Breast epithelium (tissue), 3 donors: ENCODE data around the gene MALAT1.

Experiments
- POLR2A ChIP-seq: fragments of 450-650 bp; IDR thresholded peaks from one replicate; pipeline ENCODE4 v1.6.1; 2016; ENCODE audit warnings: antibody characterized with exemption, mild to moderate bottlenecking, moderate library complexity
- TF ChIP-seq, protein P1 (sequence below), 3 donors: fragments of 450-650 bp; IDR thresholded peaks; one replicate each; pipeline ENCODE4 v1.5.1; 2016 to 2017; ENCODE audit warnings: antibody characterized with exemption in 3 of 3, mild to moderate bottlenecking in 3 of 3, moderate library complexity in 3 of 3

DNA sequence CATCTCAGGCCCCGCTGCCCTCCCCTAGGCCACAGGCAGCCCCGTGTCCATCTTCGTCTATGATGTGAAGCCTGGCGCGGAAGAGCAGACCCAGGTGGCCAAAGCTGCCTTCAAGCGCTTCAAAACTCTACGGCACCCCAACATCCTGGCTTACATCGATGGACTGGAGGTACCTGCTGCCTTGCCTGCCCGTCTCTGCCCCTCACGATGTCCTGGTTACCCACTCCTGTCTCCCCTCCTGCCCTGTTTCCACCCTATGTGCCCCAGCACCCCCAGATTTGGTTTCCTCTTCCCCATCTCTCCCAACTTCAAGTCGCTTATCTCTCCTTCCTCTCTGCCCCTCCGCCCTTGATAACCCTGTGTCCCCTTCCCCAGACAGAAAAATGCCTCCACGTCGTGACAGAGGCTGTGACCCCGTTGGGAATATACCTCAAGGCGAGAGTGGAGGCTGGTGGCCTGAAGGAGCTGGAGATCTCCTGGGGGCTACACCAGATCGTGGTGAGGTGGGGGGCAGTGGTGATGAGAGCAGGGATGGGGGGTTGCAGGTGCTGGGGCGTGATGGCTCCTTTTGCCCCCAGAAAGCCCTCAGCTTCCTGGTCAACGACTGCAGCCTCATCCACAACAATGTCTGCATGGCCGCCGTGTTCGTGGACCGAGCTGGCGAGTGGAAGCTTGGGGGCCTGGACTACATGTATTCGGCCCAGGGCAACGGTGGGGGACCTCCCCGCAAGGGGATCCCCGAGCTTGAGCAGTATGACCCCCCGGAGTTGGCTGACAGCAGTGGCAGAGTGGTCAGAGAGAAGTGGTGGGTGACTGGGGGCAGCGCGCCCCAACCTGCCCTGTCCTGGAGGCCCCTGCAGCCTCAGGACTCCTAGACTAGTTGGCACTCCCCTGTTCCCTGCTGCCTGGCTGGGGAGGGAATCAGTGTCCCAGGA is 27.0 kb downstream of the MALAT1 start:
- TF ChIP-seq, protein P1, sequence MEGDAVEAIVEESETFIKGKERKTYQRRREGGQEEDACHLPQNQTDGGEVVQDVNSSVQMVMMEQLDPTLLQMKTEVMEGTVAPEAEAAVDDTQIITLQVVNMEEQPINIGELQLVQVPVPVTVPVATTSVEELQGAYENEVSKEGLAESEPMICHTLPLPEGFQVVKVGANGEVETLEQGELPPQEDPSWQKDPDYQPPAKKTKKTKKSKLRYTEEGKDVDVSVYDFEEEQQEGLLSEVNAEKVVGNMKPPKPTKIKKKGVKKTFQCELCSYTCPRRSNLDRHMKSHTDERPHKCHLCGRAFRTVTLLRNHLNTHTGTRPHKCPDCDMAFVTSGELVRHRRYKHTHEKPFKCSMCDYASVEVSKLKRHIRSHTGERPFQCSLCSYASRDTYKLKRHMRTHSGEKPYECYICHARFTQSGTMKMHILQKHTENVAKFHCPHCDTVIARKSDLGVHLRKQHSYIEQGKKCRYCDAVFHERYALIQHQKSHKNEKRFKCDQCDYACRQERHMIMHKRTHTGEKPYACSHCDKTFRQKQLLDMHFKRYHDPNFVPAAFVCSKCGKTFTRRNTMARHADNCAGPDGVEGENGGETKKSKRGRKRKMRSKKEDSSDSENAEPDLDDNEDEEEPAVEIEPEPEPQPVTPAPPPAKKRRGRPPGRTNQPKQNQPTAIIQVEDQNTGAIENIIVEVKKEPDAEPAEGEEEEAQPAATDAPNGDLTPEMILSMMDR (IDR thresholded peaks at IDR 0.05): no peak
- TF ChIP-seq POLR2A: no peak
